HG03457 (cell line): ENCODE measurements around the gene KLRC1.
"Not testable (repeated sequence)": the region's sequence is repeated elsewhere in the genome, so short reads cannot be mapped to it uniquely, and the experiment has no call there.

Experiments used
- ATAC-seq: cut with Tn5 transposase; IDR thresholded peaks from one replicate; pipeline ENCODE4 v1.9.1; 2021; ENCODE audit warnings: moderate number of reproducible peaks; ENCODE audit not compliant: unreplicated experiment

Gene KLRC1

GRCh38 chr12:10424260-10424899 lies 28.8 kb downstream of the KLRC1 start:
- ATAC-seq: not testable (repeated sequence)

GRCh38 chr12:10422159-10422558 lies 31.0 kb downstream of the KLRC1 start:
- not testable (repeated sequence) for ATAC-seq

- not testable (repeated sequence) for ATAC-seq
Measured at GRCh38 chr12:10420334-10420733, 32.8 kb downstream of the KLRC1 start, which contains the start of gene KLRC3. KLRC3 (minus strand) TSS chr12:10420595; CDS start chr12:10420550, 45 bp downstream.

GRCh38 chr12:10409392-10409791 lies 43.8 kb downstream of the KLRC1 start, which contains the start of gene KLRC4:
KLRC4 (minus strand) TSS chr12:10409757; CDS start chr12:10409575, 182 bp downstream.
- ATAC-seq: no peak

GRCh38 chr12:10408842-10409241 lies 44.3 kb downstream of the KLRC1 start:
- no peak for ATAC-seq

- no peak for ATAC-seq
Measured at GRCh38 chr12:10406725-10407124, 46.5 kb downstream of the KLRC1 start.

GRCh38 chr12:10405294-10405693 lies 47.9 kb downstream of the KLRC1 start:
- no peak for ATAC-seq

- no peak for ATAC-seq
Measured at GRCh38 chr12:10404798-10405197, 48.4 kb downstream of the KLRC1 start.

GRCh38 chr12:10400829-10401228 lies 52.3 kb downstream of the KLRC1 start:
- ATAC-seq: no peak

GRCh38 chr12:10398168-10398567 lies 55.0 kb downstream of the KLRC1 start:
- ATAC-seq: no peak

GRCh38 chr12:10397296-10397695 lies 55.9 kb downstream of the KLRC1 start:
- no peak for ATAC-seq

- not testable (repeated sequence) for ATAC-seq
Measured at GRCh38 chr12:10396176-10396575, 57.0 kb downstream of the KLRC1 start.
